Cardiac fibroblast (primary cell): ENCODE results near the gene KCNJ11.

Experiments
- DNase-seq, 2 donors: peaks; one replicate each; pipeline versions ENCODE4 v3.0.0 to v3.0.0-alpha.2; 2010; ENCODE audit warnings: low read depth in 2 of 2
- H3K4me3 ChIP-seq, 2 donors: replicated peaks in 1 of 2; 1 replicate in 1 of 2; 2 replicates in 1 of 2; pipeline ENCODE4 v1.5.1; 2011; ENCODE audit warnings: low read depth in 2 of 2, low read length in 2 of 2, mild to moderate bottlenecking in 2 of 2, moderate library complexity in 1 of 2
- CTCF ChIP-seq: IDR thresholded peaks from one replicate; pipeline ENCODE4 v1.5.1; 2011; ENCODE audit warnings: low read depth, mild to moderate bottlenecking, low read length, inconsistent platforms

KCNJ11 gene

DNA sequence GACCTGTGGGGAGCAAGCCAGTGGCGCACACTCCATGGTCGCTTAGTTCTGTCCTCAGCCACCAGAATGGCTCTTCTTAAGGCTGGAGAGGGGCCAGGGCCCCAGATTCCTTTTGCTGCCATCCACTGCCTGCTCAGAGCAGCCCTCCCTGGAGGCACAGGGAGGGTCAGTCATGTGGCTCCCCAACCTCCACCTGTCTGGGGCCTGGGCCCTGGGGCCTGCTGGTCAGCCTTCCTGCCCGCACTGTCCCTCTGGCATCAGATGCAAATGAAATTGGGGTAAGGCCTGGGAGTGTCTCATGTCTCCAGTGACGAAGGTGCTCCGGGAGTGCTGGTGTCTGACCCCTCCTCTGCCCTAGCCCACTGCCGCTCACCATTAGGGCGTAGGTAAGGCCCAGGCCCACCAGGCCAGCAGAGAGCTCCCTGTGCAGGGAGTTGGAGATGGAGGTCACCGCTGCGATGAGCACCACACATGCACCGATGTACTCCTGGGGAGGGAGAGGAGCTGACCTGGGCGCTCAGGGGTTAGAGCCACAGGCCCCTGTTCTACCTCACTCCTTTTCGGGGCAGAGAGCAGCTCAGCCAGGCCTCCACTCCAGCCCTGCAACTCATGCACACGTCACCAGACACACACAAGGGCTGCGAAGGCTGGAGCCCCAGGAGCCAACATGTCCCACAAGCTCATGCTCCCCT is 9.0 kb upstream of the KCNJ11 start:
- no peak for DNase-seq
- TF ChIP-seq CTCF = no peak
- no peak overlapping the region for H3K4me3 ChIP-seq

GRCh38 chr11:17396598-17397310 is 8.3 kb upstream of the KCNJ11 start:
- TF ChIP-seq CTCF = no peak
- no peak for DNase-seq
- no peak overlapping the region for H3K4me3 ChIP-seq

GRCh38 chr11:17395978-17396377 is 7.5 kb upstream of the KCNJ11 start:
- DNase-seq = no peak
- no peak for TF ChIP-seq CTCF
- no peak overlapping the region for H3K4me3 ChIP-seq

DNA sequence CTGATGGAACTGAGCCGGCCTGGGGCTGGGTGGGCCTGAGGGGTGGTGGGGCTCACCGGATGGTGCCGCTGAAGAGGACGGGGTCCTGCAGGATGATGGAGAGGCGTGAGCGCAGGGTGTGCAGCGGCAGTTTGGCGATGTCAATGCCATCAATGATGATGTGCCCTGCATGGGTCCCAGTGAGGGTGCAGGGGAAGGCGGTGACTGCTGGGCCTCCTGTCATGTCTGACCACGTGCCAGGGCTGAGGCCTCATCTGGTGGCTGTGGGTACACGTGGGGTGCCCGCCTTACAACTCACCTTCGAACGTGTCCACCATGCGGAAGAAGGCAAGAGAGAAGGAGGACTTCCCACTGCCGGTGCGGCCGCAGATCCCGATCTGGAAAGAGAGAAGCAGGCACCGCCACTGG is 7.1 kb upstream of the KCNJ11 start:
- no peak for TF ChIP-seq CTCF
- H3K4me3 ChIP-seq = no peak overlapping the region
- no peak for DNase-seq

DNA sequence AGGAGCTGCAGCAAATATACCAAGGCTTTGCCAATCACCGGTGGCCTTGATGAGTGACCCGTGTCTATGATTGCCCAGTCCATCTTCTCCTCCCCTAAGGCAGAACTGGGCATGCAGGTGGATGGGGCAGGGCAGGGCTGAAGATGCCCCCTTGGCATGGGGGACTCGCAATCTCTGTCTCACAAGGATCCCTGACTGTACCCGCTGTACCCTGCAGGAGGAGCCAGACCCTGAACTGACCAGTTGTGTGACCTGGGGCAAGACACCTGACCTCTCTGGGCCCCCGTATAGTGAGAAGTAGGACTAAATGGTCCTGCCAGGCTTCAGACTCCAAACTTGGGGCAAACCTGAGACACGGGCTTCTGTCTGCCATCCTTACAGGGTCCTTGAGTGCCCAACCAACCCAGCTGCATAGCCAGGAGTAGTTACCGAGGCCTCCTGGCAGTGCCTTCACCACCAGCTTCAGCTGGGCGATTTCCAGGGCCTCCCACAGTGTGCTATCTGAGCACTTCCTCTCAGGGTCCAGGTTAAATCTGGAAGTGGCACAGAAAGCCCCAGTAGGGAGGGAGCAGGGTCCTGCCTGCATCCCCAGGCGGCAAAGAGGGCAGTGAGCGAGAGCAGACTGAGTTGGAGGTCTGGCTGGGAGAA is 6.4 kb upstream of the KCNJ11 start:
- no peak overlapping the region for H3K4me3 ChIP-seq
- DNase-seq = no peak
- TF ChIP-seq CTCF = no peak

DNA sequence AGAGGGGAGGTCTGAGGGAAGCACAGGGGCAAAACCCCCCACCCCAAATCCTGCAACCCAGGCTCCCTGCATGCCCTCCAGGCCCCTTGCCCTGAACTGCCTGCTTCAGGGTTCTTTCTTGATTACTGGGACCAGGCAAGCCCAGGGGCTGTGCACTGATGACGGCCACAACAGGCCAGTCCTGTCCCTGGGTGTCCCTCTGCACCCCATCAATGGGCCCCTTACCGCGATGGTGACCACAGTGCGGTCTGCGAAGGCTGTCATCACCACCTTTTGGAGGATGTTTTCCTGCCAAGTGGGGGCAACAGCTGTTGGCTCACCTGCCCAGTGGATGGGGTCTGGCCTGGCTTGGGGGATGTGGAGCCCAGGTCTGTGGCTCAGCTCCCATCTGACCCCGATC is 5.0 kb upstream of the KCNJ11 start:
- no peak for DNase-seq
- H3K4me3 ChIP-seq = no peak overlapping the region
- no peak for TF ChIP-seq CTCF
